ENCODE data around the gene USH1C.

USH1C gene

GRCh38 chr11:17547051-17547577 is 2.9 kb upstream of the USH1C start, which contains the start of gene OTOG:
TSS of gene OTOG (plus strand) at chr11:17547259. CDS start at chr11:17547373, 114 bp downstream.
- TF ChIP-seq ZFX (IDR thresholded peaks at IDR 0.05), result no peak
- no peak for TF ChIP-seq CTCF (conservative IDR thresholded peaks at IDR 0.05)
- no peak within 1 kb of the TSS for H3K27ac ChIP-seq

- TF ChIP-seq CTCF (conservative IDR thresholded peaks at IDR 0.05), result no peak
- TF ChIP-seq ZFX (IDR thresholded peaks at IDR 0.05), result no peak
- H3K27ac ChIP-seq, result no peak overlapping the region
Observed at GRCh38 chr11:17546240-17546639, 2.0 kb upstream of the USH1C start.

GRCh38 chr11:17543574-17544180 is 539 bp downstream of the USH1C start:
- TF ChIP-seq ZFX (IDR thresholded peaks at IDR 0.05) (no peak), CTCF (conservative IDR thresholded peaks at IDR 0.05) (no peak)
- no peak overlapping the region for H3K27ac ChIP-seq

GRCh38 chr11:17543041-17543440 is 1.2 kb downstream of the USH1C start:
- no peak overlapping the region for H3K27ac ChIP-seq
- TF ChIP-seq ZFX (IDR thresholded peaks at IDR 0.05) (no peak), CTCF (conservative IDR thresholded peaks at IDR 0.05) (no peak)

- no peak overlapping the region for H3K27ac ChIP-seq
Observed at GRCh38 chr11:17542249-17542648, 2.0 kb downstream of the USH1C start.

GRCh38 chr11:17541330-17541885 is 2.8 kb downstream of the USH1C start:
- TF ChIP-seq ZFX (IDR thresholded peaks at IDR 0.05) (no peak), CTCF (conservative IDR thresholded peaks at IDR 0.05) (no peak)
- no peak overlapping the region for H3K27ac ChIP-seq

More at GRCh38 chr11:17542249-17542648, 2.0 kb downstream of the USH1C start:
- TF ChIP-seq CTCF (conservative IDR thresholded peaks at IDR 0.05), result no peak
- TF ChIP-seq ZFX (IDR thresholded peaks at IDR 0.05), result no peak

GRCh38 chr11:17540807-17541206 is 3.4 kb downstream of the USH1C start:
- TF ChIP-seq ZFX (IDR thresholded peaks at IDR 0.05), result no peak
- TF ChIP-seq CTCF (conservative IDR thresholded peaks at IDR 0.05), result no peak
- no peak overlapping the region for H3K27ac ChIP-seq

Measured in C4-2B (cell line).